ENCODE measurements around the gene ZNF541. TPM values are rescaled to one million over a fixed set of nuclear protein-coding genes. Genes with fewer than 3 reads are reported as not detected.

Gene ZNF541
- total and polyA plus RNA-seq, 10 of the 15 experiments (the other 5 are each of a cell fraction or from before 2014, with no cell fraction given) = 0.03 to 0.12 (median 0.07) TPM; not detected in 4

- no TSS peak for BruUV-seq (replicated peaks)
- no peak overlapping the region for H3K4me3 ChIP-seq
- H2AFZ ChIP-seq (ENCODE audit: control insufficient read depth, low read depth, low read length) = no peak overlapping the region
- POLR2A ChIA-PET = no interaction called here
- no peaks in the 10 kb centered on the region for H3K9me3 ChIP-seq (replicated peaks; ENCODE audit: control insufficient read depth, insufficient read depth, low read length)
- SMC1A ChIA-PET (ENCODE audit: uncharacterized antibody, unreplicated experiment) = interaction anchor here (0.6 to 1.1 kb wide), 4 partner anchors 11 to 645 kb away, joined by 3 to 4 read pairs (median 3); no protein-coding TSS in a partner anchor
- no peaks in the 10 kb centered on the region for H3K79me2 ChIP-seq (ENCODE audit: control insufficient read depth, insufficient read depth, low read length)
- no peaks in the 10 kb centered on the region for H3K27me3 ChIP-seq (replicated peaks in 1 of 2; ENCODE audit: control insufficient read depth in 2 of 2, insufficient read depth in 2 of 2, low read length in 1 of 2)
- no peak overlapping the region for H3K9ac ChIP-seq (ENCODE audit: control insufficient read depth, insufficient read depth, low read length)
- H3K4me2 ChIP-seq (ENCODE audit: control insufficient read depth, insufficient read depth) = no peak overlapping the region
- H3K36me3 ChIP-seq (ENCODE audit: control insufficient read depth in 2 of 2, insufficient read depth in 2 of 2, low read length in 1 of 2) = no peaks in the 10 kb centered on the region
- DNase-seq (ENCODE audit: low read depth, low spot score) (no peak), FAIRE-seq (no peak), ATAC-seq (no peak)
- 60% methylated on average over 16 of the region's 16 CpGs for WGBS (ENCODE audit: insufficient coverage, insufficient replicate concordance, low lambda C conversion rate, missing lambda C conversion rate)
- in situ Hi-C loops (cut with MboI) (no loop called here), intact Hi-C loops (cut with micrococcal nuclease; ENCODE audit: unreplicated experiment) (no loop called here)
- no peak overlapping the region for H3K27ac ChIP-seq (ENCODE audit: control insufficient read depth, insufficient read depth)
- CTCF ChIA-PET = interaction anchor here (1.1 to 1.3 kb wide), 2 partner anchors 11 to 14 kb away, joined by 3 to 4 read pairs; partner anchors contain the start of gene NAPA
- H3K4me1 ChIP-seq (ENCODE audit: control insufficient read depth, insufficient read depth, low read length) = no peaks in the 10 kb centered on the region
- RAD21 ChIA-PET (ENCODE audit: unreplicated experiment) = no interaction called here
- no peaks in the 10 kb centered on the region; the same call in 1 of the 2 replicates for H4K20me1 ChIP-seq (ENCODE audit: control insufficient read depth, insufficient read depth)
- TF ChIP-seq POLR2A (IDR thresholded peaks at IDR 0.05; ENCODE audit: low read depth, low read length) (no peak), CHD4 (IDR thresholded peaks at IDR 0.05) (no peak), ZZZ3 (IDR thresholded peaks at IDR 0.05; ENCODE audit: control insufficient read depth, insufficient read length, low read depth) (no peak), BCL3 (IDR thresholded peaks at IDR 0.05; ENCODE audit: borderline replicate concordance, insufficient read depth, low read depth, low read length, poor library complexity, severe bottlenecking) (no peak), CBX5 (IDR thresholded peaks at IDR 0.05; ENCODE audit: low read depth) (no peak), NFYA (IDR thresholded peaks at IDR 0.05; ENCODE audit: borderline replicate concordance, low read depth, low read length) (no peak), POLR2AphosphoS5 (IDR thresholded peaks at IDR 0.05; ENCODE audit: low read length) (no peak), ZBTB40 (IDR thresholded peaks at IDR 0.05; ENCODE audit: borderline replicate concordance) (no peak), E2F8 (IDR thresholded peaks at IDR 0.05; ENCODE audit: low read depth, partially characterized antibody) (no peak), ZBTB4 (CRISPR knock-in tag; IDR thresholded peaks at IDR 0.05) (no peak)
These were observed 43.8 kb downstream of the ZNF541 start for GRCh38 chr19:47529018-47529742.
